GM12878 (cell line): Measurements from ENCODE around the gene BNC2. TPM values are rescaled to one million over a fixed set of nuclear protein-coding genes. Genes with fewer than 3 reads are reported as not detected.

Experiments used
- ATAC-seq: fragments of 200-7000 bp; cut with Tn5 transposase; 3 replicates; pipeline ENCODE4 v1.9.1; 2020; ENCODE audit warnings: mild to moderate bottlenecking, moderate library complexity
- BruUV-seq: library from RNA; stranded (reverse); fragments of 400-500 nt; replicated peaks from 2 replicates; lab custom pipeline; 2021; lab: Mats Ljungman, UMichigan
- CTCF ChIA-PET: fragments of 300-600 bp; sonication (Branson Sonifier 250); formaldehyde crosslinking; extraction: SDS; loops from one replicate; lab custom pipeline; 2021; ENCODE audit warnings: inconsistent platforms; lab: Yijun Ruan, JAX
- POLR2A ChIA-PET: fragments of 350-600 bp; formaldehyde crosslinking; extraction: SDS; loops from one replicate; lab custom pipeline; 2021; ENCODE audit warnings: inconsistent platforms; lab: Charles Lee
- RAD21 ChIA-PET: fragments of 300-600 bp; sonication (Branson Sonifier 250); formaldehyde crosslinking; loops from one replicate; lab custom pipeline; 2023; ENCODE audit warnings: antibody characterized with exemption; ENCODE audit not compliant: unreplicated experiment; lab: Charles Lee
- SMC1A ChIA-PET: fragments of 300-600 bp; sonication (Branson Sonifier 250); formaldehyde crosslinking; loops from one replicate; lab custom pipeline; 2023; ENCODE audit not compliant: unreplicated experiment, uncharacterized antibody; lab: Charles Lee
- DNase-seq: peaks from one replicate; pipeline ENCODE4 v3.0.0-alpha.2; 2011; ENCODE audit warnings: low read depth, low spot score
- FAIRE-seq: peaks from 3 replicates; lab custom pipeline; 2011; peaks lifted over from hg19 to GRCh38; lab: Jason Lieb, UNC
- H2AFZ ChIP-seq: 2 replicates; pipeline ENCODE4 v1.6.0; 2011; ENCODE audit warnings: low read depth, low read length, control low read depth; ENCODE audit not compliant: control insufficient read depth
- H3K27ac ChIP-seq: 2 replicates; pipeline ENCODE4 v1.5.1; 2011; ENCODE audit warnings: control low read depth; ENCODE audit not compliant: control insufficient read depth, insufficient read depth
- H3K27me3 ChIP-seq, 2 experiments: replicated peaks in 1 of 2; 2 replicates each; pipeline versions ENCODE4 v1.6.0 to v1.6.1; 2011; ENCODE audit warnings: low read length in 1 of 2; ENCODE audit not compliant: control insufficient read depth in 2 of 2, insufficient read depth in 2 of 2
- H3K36me3 ChIP-seq, 2 experiments: 2 replicates each; pipeline ENCODE4 v1.5.1; 2011; ENCODE audit warnings: low read length in 1 of 2; ENCODE audit not compliant: control insufficient read depth in 2 of 2, insufficient read depth in 2 of 2
- H3K4me1 ChIP-seq: 2 replicates; pipeline ENCODE4 v1.6.1; 2011; ENCODE audit warnings: mild to moderate bottlenecking, low read length, moderate library complexity, mixed read lengths; ENCODE audit not compliant: control insufficient read depth, insufficient read depth
- H3K4me2 ChIP-seq: 2 replicates; pipeline ENCODE4 v1.6.0; 2011; ENCODE audit warnings: control low read depth; ENCODE audit not compliant: control insufficient read depth, insufficient read depth
- H3K4me3 ChIP-seq: fragments of 200-600 bp; sonication (generic); 2 replicates; pipeline ENCODE4 v1.5.1; 2016
- H3K79me2 ChIP-seq: 2 replicates; pipeline ENCODE4 v1.6.0; 2011; ENCODE audit warnings: low read length; ENCODE audit not compliant: control insufficient read depth, insufficient read depth
- H3K9ac ChIP-seq: 2 replicates; pipeline ENCODE4 v1.8.0; 2011; ENCODE audit warnings: low read length, control low read depth, mixed read lengths; ENCODE audit not compliant: control insufficient read depth, insufficient read depth
- H3K9me3 ChIP-seq: replicated peaks from 3 replicates; pipeline ENCODE4 v1.5.1; 2011; ENCODE audit warnings: mild to moderate bottlenecking, low read length; ENCODE audit not compliant: control insufficient read depth, insufficient read depth
- H4K20me1 ChIP-seq: 2 replicates; pipeline ENCODE4 v1.6.0; 2011; ENCODE audit not compliant: control insufficient read depth, insufficient read depth
- BRCA1 ChIP-seq: IDR thresholded peaks from 2 replicates; pipeline ENCODE4 v1.6.1; 2011; ENCODE audit warnings: low read depth, low read length, improper control_type of control experiment
- CREB1 ChIP-seq: IDR thresholded peaks from 2 replicates; pipeline ENCODE4 v1.6.1; 2012; ENCODE audit warnings: low read depth, mild to moderate bottlenecking, inconsistent platforms
- EP300 ChIP-seq, 2 experiments: fragments of 150-350 bp in 1 of 2; IDR thresholded peaks; 2 replicates each; pipeline ENCODE4 v1.6.1; 2011 to 2012; ENCODE audit warnings: low read depth in 2 of 2, low read length in 2 of 2, borderline replicate concordance in 1 of 2, improper control_type of control experiment in 1 of 2, inconsistent platforms in 1 of 2; ENCODE audit not compliant: control insufficient read depth in 1 of 2
- GABPA ChIP-seq: IDR thresholded peaks from 2 replicates; pipeline ENCODE4 v1.6.1; 2014; ENCODE audit warnings: antibody characterized with exemption, low read depth, mild to moderate bottlenecking, inconsistent platforms
- JUND ChIP-seq: IDR thresholded peaks from 2 replicates; pipeline ENCODE4 v1.6.1; 2012; ENCODE audit warnings: low read depth, mild to moderate bottlenecking, low read length, improper control_type of control experiment, moderate library complexity
- MEF2A ChIP-seq: IDR thresholded peaks from 2 replicates; pipeline ENCODE4 v1.6.1; 2011; ENCODE audit warnings: low read depth, mild to moderate bottlenecking, low read length, moderate library complexity; ENCODE audit not compliant: insufficient read depth
- NKRF ChIP-seq: fragments of 450-650 bp; conservative IDR thresholded peaks from 2 replicates; pipeline ENCODE4 v1.6.1; 2017; ENCODE audit warnings: mild to moderate bottlenecking, moderate library complexity
- NR2F1 ChIP-seq: fragments of 450-650 bp; conservative IDR thresholded peaks from 2 replicates; pipeline ENCODE4 v1.6.1; 2017; ENCODE audit warnings: mild to moderate bottlenecking
- POLR2A ChIP-seq: IDR thresholded peaks from 2 replicates; pipeline ENCODE4 v1.6.1; 2011; ENCODE audit warnings: low read depth, mild to moderate bottlenecking, low read length
- POLR2AphosphoS2 ChIP-seq: IDR thresholded peaks from 2 replicates; pipeline ENCODE4 v1.6.1; 2011; ENCODE audit warnings: low read depth, mild to moderate bottlenecking, low read length, improper control_type of control experiment, moderate library complexity
- RELA ChIP-seq: fragments of 450-650 bp; IDR thresholded peaks from 2 replicates; pipeline ENCODE4 v1.8.0; 2014; ENCODE audit warnings: borderline replicate concordance; ENCODE audit not compliant: partially characterized antibody
- RFX5 ChIP-seq: IDR thresholded peaks from 2 replicates; pipeline ENCODE4 v1.6.1; 2011; ENCODE audit warnings: low read depth, low read length, improper control_type of control experiment
- SRF ChIP-seq, 2 experiments: IDR thresholded peaks; 2 replicates each; pipeline ENCODE4 v1.6.1; 2011; ENCODE audit warnings: low read depth in 2 of 2, low read length in 2 of 2, mild to moderate bottlenecking in 1 of 2, moderate library complexity in 1 of 2
- SUZ12 ChIP-seq: fragments of 200-600 bp; sonication (generic); IDR thresholded peaks from one replicate; pipeline ENCODE4 v1.6.1; 2018; ENCODE audit warnings: antibody characterized with exemption, mild to moderate bottlenecking; ENCODE audit not compliant: unreplicated experiment
- TBL1XR1 ChIP-seq: IDR thresholded peaks from 2 replicates; pipeline ENCODE4 v1.6.1; 2012; ENCODE audit warnings: low read depth, low read length, improper control_type of control experiment
- TCF7 ChIP-seq: IDR thresholded peaks from 2 replicates; pipeline ENCODE4 v1.6.1; 2014; ENCODE audit warnings: antibody characterized with exemption, borderline replicate concordance
- ZZZ3 ChIP-seq: IDR thresholded peaks from 2 replicates; pipeline ENCODE4 v1.6.1; 2011; ENCODE audit warnings: low read depth; ENCODE audit not compliant: control insufficient read depth, insufficient read length
- WGBS: methylation state at CpG from one replicate; pipeline ENCODE4 v1.1.6; 2016; ENCODE audit warnings: low lambda C conversion rate; ENCODE audit not compliant: insufficient replicate concordance, insufficient coverage; ENCODE audit errors: missing lambda C conversion rate; 5-methylcytosine and 5-hydroxymethylcytosine counted together
- in situ Hi-C: fragments of 300-500 bp; cut with MboI; formaldehyde crosslinking; loops from 9 replicates; pipeline ENCODE4 v1.14.3; 2018; ENCODE audit warnings: mixed read lengths
- intact Hi-C: fragments of 100-400 bp; cut with micrococcal nuclease; formaldehyde crosslinking; loops from one replicate; pipeline ENCODE4 v1.14.2; 2022; ENCODE audit not compliant: unreplicated experiment
- polyA plus RNA-seq, 11 experiments: library from polyadenylated mRNA; depleted of rRNA in 4 of 11; unstranded in 6 of 11; stranded (reverse) in 5 of 11; fragments of >200 nt; fragmentation: Nextera tagmentation in 4 of 11; fragmentation: Illumina TruSeq in 1 of 11; extraction: Ambion mirVana in 4 of 11; extraction: Trizol in 1 of 11; gene quantifications; 1 replicate in 1 of 11; 2 replicates in 10 of 11; pipeline versions ENCODE4 v1.2.1 to v1.2.3, GENCODE V29; 2011 to 2016; ENCODE audit warnings: inconsistent platforms in 2 of 11, missing spikeins in 2 of 11, low read depth in 1 of 11
- total RNA-seq, 4 experiments: library from RNA; depleted of rRNA in 3 of 4; stranded (reverse); fragments of >200 nt in 3 of 4; fragmentation: Illumina TruSeq in 1 of 4; extraction: Trizol in 1 of 4; gene quantifications; 2 replicates each; pipeline versions ENCODE4 v1.2.1 to v1.2.3, GENCODE V29; 2013 to 2021

Gene BNC2
- total and polyA plus RNA-seq, 10 of the 15 experiments (the other 5 are each of a cell fraction or from before 2014, with no cell fraction given): 0.05 to 14.5 (median 0.26) TPM

DNA sequence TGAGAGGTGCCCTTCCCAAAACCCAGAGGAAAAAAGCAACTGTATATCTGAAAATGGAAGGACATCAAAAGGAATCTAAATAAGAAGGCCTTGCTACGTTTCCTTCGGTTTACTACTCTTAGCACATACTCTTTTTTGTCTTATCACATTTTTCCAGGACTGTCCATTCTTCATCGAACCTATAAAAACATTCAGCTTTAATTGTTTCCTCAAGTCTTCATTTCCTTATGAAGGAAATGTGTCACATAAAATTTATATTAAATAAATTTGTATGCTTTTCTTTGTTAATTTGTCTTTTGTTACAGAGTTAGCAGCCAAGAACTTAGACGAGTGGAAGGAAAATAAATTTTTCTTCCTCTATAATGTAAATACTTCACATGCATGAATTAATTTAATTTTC is 255.0 kb downstream of the BNC2 start:
- no TSS peak for BruUV-seq
- no peak overlapping the region for H3K9ac ChIP-seq
- no peaks in the 10 kb centered on the region for H3K79me2 ChIP-seq
- H4K20me1 ChIP-seq: no peaks in the 10 kb centered on the region
- no peaks in the 10 kb centered on the region for H3K9me3 ChIP-seq
- ATAC-seq (no peak), DNase-seq (no peak)
- SMC1A ChIA-PET: interaction anchor here (1.6 kb wide), 1 partner anchor 44 kb away, joined by 4 read pairs; no protein-coding TSS in a partner anchor
- CTCF ChIA-PET: interaction anchor here (0.9 to 1.7 kb wide), 2 partner anchors 23 to 34 kb away, joined by 3 read pairs; no protein-coding TSS in a partner anchor
- no peak overlapping the region for H3K4me2 ChIP-seq
- RAD21 ChIA-PET: no interaction called here
- 16% methylated on average over 4 of the region's 4 CpGs for WGBS
- TF ChIP-seq ZZZ3 (no peak), TBL1XR1 (no peak), BRCA1 (no peak), CREB1 (no peak), GABPA (no peak), POLR2AphosphoS2 (no peak), TCF7 (no peak), RELA (no peak)
- TF ChIP-seq, all 136 proteins: peak for 0
- in situ Hi-C loops (no loop called here), intact Hi-C loops (no loop called here)
- Histone ChIP-seq H2AFZ (no peak overlapping the region), H3K4me1 (no peaks in the 10 kb centered on the region), H3K36me3 (no peaks in the 10 kb centered on the region), H3K4me3 (no peak overlapping the region), H3K27me3 (no peaks in the 10 kb centered on the region), H3K27ac (no peak overlapping the region)
- POLR2A ChIA-PET: no interaction called here
- no peak for FAIRE-seq

GRCh38 chr9:16613605-16614004 is 256.9 kb downstream of the BNC2 start:
- ChIA-PET CTCF (no interaction called here), SMC1A (no interaction called here), POLR2A (no interaction called here), RAD21 (no interaction called here)
- Histone ChIP-seq H2AFZ (no peak overlapping the region), H3K4me2 (no peak overlapping the region), H3K27ac (no peak overlapping the region), H3K79me2 (no peaks in the 10 kb centered on the region), H3K4me1 (no peaks in the 10 kb centered on the region), H3K9me3 (no peaks in the 10 kb centered on the region), H3K27me3 (no peaks in the 10 kb centered on the region), H4K20me1 (no peaks in the 10 kb centered on the region), H3K9ac (no peak overlapping the region), H3K36me3 (no peaks in the 10 kb centered on the region), H3K4me3 (no peak overlapping the region)
- DNase-seq (no peak), FAIRE-seq (no peak), ATAC-seq (no peak)
- in situ Hi-C loops: no loop called here
- 0% methylated on average over 3 of the region's 3 CpGs for WGBS
- intact Hi-C loops: no loop called here
- no TSS peak for BruUV-seq
- TF ChIP-seq RFX5 (no peak), NR2F1 (no peak), SUZ12 (no peak), EP300 (IDR thresholded peaks at IDR 0.05; ENCODE audit: borderline replicate concordance in 1 of 2, control insufficient read depth in 1 of 2, low read depth in 2 of 2, low read length in 2 of 2) (no peak), SRF (IDR thresholded peaks at IDR 0.05; ENCODE audit: low read depth in 2 of 2, low read length in 2 of 2) (no peak), POLR2A (no peak), JUND (no peak), NKRF (no peak), MEF2A (no peak)
